Skin epidermis (tissue), 12 donors: ENCODE measurements around the gene RNU1-4.
"Not testable (repeated sequence)": the region's sequence is repeated elsewhere in the genome, so short reads cannot be mapped to it uniquely, and the experiment has no call there.

Source experiments
- H3K27ac ChIP-seq, 21 experiments: fragments of 200-600 bp; sonication (generic) in 11 of 21; one replicate each; pipeline ENCODE4 v1.5.0; 2020; ENCODE audit warnings: mild to moderate bottlenecking in 3 of 21, inconsistent platforms in 2 of 21, moderate library complexity in 2 of 21
- H3K4me3 ChIP-seq, 7 experiments: fragments of 200-600 bp; sonication (generic) in 2 of 7; one replicate each; pipeline ENCODE4 v1.5.0; 2020; ENCODE audit warnings: inconsistent platforms in 2 of 7, mild to moderate bottlenecking in 2 of 7, moderate library complexity in 1 of 7

Gene RNU1-4

GRCh38 chr1:16764820-16765655 is 24.7 kb downstream of the RNU1-4 start:
- H3K27ac ChIP-seq, H3K4me3 ChIP-seq: not testable (repeated sequence)

GRCh38 chr1:16765731-16766605 is 25.7 kb downstream of the RNU1-4 start:
- not testable (repeated sequence) for H3K27ac ChIP-seq
- peak overlapping the region in 1 of 7 experiments; percentile 22 for H3K4me3 ChIP-seq

- H3K4me3 ChIP-seq, H3K27ac ChIP-seq: not testable (repeated sequence)
Observed at GRCh38 chr1:16766689-16767256, 26.5 kb downstream of the RNU1-4 start.

- H3K27ac ChIP-seq, H3K4me3 ChIP-seq: not testable (repeated sequence)
Observed at GRCh38 chr1:16770139-16770759, 29.9 kb downstream of the RNU1-4 start.

DNA sequence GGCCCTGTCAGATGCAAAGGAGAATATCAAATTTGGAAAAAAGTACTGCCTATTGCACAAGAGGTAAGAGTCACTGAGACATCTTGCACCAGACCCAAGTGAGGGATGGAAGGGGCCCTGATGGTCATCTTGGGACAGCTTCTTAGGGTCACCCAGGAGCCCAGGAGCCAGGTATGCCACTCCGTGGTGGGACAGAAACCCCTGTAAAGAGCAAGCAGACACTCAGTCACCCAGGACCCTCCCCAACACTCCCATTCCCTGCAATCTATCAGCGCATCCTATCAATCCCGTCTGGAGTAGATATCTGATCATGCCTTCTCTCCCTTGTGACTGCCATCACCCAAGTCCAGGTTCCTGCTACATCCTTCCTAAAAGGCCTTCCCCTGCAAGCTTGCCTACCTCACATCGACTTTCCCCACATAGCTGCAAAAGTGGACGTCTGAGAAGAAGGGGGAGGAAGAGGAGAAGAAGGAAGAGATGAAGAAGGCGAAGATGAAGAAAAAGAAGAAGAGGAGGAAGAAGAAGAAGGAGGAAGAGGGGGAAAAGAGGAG is 30.7 kb downstream of the RNU1-4 start:
- not testable (repeated sequence) for H3K27ac ChIP-seq, H3K4me3 ChIP-seq

DNA sequence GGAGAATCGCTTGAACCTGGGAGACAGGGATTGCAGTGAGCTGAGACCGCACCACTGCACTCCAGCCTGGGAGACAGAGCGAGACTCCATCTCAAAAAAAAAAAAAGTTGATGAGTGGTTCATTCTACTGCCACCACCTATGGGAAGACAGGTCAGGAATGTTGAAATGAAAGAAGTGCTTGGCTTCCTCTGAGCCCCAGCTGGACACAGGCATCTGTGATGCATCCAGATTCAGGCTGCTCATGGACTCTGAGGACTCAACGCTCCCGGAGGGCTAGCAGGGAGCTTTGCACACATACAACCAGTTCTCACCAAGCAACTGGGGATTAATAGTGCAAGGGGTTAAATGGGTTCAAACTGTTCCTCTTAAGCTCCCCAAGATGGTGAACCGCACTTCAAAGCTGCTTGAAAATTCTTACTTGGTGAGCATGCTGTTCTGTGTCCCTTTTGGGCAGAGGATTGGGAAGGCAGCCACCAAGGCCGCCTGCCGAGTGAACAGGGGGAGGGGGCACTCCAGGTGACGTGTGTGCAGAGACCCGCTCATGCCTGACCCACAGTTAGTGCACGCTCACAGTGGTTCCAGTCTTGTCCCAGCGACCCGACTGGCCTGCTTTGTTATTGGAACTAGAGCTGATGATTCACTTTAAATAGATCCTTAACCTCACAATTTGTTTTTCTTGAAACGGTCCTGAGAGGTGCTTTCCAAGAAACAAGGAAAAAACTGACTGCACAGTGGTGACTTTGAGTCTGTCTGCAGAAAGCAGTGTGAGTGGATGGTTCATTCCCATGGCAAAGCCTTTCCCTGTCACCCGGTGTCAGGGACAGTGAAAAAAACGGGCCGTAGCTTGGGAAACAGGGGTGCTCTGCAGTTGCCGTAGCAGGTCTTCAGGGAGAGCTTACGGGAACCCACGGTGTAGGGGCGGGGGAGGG is 32.2 kb downstream of the RNU1-4 start:
- H3K4me3 ChIP-seq, H3K27ac ChIP-seq: not testable (repeated sequence)

DNA sequence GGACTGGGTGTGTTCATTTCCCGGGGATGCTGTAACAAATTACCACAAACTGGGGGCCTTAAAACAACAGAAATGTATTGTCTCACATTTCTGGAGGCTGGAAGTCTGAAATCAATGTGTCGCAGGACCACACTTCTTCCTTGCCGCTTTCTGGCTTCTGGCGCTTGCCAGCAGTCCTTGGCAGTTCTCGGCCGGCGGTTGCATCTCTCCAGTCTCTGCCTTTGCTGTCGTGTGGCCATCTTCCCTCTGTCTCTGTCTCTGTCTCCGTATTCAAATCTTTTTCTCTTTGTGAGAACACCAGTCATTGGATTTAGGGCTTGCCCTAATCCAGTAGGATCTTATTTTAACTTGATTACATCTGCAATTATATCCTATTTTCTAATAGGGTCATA is 32.9 kb downstream of the RNU1-4 start:
- H3K27ac ChIP-seq, H3K4me3 ChIP-seq: not testable (repeated sequence)

DNA sequence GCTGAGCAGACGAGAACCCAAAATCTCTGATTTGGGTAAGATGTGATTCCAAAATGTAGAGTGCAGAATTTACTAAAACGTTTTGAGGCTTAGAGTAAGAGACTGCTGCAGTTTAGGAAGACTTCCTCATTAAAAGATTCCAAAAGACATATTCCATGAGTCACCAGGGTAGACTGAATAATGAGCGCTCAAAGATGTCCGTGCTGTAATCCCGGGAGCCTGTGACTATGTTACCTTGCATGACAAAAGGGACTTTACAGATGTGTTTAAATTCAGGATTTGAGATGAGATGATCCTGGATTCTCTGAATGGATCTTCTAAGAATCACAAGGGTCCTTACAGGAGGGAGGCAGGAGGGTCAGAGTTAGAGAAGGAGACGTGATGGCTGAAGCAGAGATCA is 33.4 kb downstream of the RNU1-4 start:
- H3K4me3 ChIP-seq, H3K27ac ChIP-seq: not testable (repeated sequence)

DNA sequence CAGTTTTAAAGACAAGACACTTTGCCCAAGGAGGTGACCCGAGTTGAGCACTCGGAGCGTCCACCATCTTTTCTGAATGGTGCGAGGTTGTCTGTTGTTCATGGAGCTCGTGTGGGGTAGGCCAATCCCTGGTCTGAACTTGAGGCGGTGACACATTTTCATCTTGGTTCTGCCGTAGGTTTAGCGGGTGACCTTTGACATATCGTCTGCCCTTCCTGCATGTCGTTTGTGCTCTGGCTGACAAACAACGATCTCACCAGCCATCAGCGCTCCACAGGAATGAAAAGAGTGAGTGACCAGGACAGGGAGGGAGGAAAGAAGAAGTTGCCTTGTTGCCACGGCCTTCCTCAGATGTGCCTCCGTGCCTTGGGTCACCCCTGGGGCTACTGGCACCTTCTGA is 34.5 kb downstream of the RNU1-4 start:
- not testable (repeated sequence) for H3K27ac ChIP-seq, H3K4me3 ChIP-seq

DNA sequence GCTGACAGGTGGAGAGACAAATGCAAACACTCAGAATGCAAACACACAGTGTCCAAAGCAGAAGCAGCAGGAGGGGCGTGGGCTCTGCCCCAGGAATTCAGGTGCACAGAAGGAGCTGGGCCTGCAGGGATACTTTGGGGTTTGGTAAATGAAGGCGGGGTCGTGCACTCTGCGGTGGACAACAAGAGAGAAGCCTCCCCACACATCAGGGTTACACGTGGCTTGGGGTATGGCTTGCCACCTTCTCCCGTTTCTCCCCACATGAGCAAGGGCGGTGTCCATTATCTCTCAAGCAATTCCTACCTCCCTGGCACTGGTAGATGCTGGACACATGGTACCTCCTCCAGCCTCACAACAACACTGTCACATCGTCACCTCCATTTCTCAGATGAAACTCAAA is 35.0 kb downstream of the RNU1-4 start:
- H3K27ac ChIP-seq, H3K4me3 ChIP-seq: not testable (repeated sequence)

DNA sequence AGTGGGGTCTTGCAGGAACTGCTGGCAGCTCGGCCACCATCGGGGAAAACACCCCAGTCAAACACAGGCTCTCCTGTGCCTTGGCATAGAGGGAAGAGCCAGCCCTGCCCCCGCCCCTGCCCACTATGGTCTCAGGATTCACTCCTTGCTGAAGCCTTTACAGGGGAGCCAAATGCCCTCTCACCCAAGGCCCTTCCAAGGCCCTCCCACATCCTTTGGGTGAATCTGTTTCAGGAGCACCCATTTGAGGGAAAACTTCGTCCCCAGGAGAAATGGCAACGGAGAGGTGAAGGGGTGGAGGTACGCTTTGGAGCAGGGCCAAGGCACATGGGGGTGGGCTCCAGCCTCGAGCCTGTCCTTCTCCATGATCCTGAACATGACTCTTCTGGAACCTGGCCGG is 35.9 kb downstream of the RNU1-4 start:
- not testable (repeated sequence) for H3K27ac ChIP-seq, H3K4me3 ChIP-seq

DNA sequence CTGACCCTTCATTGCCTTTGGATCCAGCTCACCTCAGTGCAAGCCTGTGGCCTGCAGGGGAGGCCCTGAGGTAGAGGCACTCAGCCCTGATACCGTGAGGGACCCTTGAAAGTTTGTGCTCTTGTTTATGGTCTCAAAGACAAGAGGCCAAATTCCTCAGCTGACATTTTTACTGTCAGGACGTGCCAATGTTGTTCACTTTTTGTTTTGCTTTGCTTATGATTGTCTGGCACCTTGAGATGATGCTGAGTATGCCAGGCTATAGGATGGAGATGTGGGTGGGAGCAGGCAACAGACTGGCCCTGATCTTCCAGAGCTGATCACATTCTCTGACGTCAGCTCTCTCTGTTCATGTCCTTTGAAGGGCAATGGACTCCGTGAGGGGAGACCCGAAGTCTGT is 36.5 kb downstream of the RNU1-4 start:
- not testable (repeated sequence) for H3K27ac ChIP-seq

GRCh38 chr1:16777821-16778220 is 37.5 kb downstream of the RNU1-4 start:
- not testable (repeated sequence) for H3K4me3 ChIP-seq

More for the DNA sequence above, 36.5 kb downstream of the RNU1-4 start:
- not testable (repeated sequence) for H3K4me3 ChIP-seq

DNA sequence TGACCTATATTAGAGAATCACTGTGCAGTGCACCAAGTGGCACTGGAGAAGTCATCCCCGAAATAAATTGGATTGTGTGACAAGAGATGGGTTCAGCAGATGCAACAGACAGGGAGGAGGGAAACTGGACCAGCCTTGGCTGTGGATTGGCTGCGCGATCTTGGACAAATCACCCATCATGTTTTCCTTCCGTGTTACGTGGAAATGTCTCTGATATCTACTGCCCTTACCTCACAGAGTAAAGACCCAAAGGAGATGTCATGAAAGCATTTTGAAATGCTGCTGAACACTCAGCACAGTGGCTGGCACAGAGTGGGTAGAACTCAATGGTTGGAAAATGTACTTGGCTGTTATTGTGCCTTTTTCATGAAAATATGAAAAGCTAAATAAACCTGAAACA is 39.2 kb downstream of the RNU1-4 start:
- not testable (repeated sequence) for H3K27ac ChIP-seq, H3K4me3 ChIP-seq

More at GRCh38 chr1:16777821-16778220, 37.5 kb downstream of the RNU1-4 start:
- H3K27ac ChIP-seq: not testable (repeated sequence)

- not testable (repeated sequence) for H3K27ac ChIP-seq
Observed at GRCh38 chr1:16781033-16781432, 40.7 kb downstream of the RNU1-4 start.

GRCh38 chr1:16781625-16782024 is 41.3 kb downstream of the RNU1-4 start:
- H3K27ac ChIP-seq, H3K4me3 ChIP-seq: not testable (repeated sequence)

More at GRCh38 chr1:16781033-16781432, 40.7 kb downstream of the RNU1-4 start:
- H3K4me3 ChIP-seq: not testable (repeated sequence)

DNA sequence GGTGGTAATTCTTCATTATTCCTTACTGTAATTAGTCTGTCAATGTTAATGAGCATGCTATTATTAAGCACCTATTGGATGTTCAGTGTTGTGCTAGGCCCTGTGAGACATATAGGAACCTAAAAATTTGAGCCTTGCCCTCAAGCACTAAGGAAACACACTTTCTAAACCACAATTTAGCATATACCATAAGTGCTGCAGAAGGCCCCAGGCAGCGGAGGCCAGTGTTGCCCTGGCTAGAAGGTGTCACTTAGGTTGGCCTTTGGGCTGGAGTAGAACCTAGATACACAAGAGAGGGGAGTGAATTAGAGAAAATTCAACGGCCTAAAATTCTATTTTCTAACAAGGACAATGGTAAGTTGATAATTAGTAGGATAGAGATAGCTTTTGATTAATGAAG is 44.6 kb downstream of the RNU1-4 start:
- not testable (repeated sequence) for H3K27ac ChIP-seq, H3K4me3 ChIP-seq

DNA sequence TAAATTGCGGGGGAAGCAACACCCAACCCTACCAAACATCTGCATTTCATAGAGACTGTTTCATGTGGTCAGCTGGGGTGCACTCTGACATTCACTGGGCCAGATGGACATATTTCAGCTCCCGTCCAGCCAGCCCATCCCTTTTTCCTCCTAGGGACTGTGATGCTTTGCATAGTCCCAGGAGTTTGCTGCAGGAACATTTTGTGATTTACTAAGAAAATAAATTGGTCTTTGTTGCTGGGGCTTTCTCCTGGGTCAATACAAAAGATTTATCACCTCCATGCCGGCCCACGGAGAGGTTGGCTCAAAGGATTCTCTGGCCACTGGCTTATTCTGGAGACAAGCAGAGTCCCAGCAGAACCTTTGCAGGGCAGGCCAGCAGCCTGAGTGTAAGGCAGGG is 46.0 kb downstream of the RNU1-4 start:
- not testable (repeated sequence) for H3K27ac ChIP-seq, H3K4me3 ChIP-seq

- not testable (repeated sequence) for H3K27ac ChIP-seq, H3K4me3 ChIP-seq
Observed at GRCh38 chr1:16787175-16787574, 46.9 kb downstream of the RNU1-4 start.
